ENCODE data around the gene TRPM5. TPM values are rescaled to one million over a fixed set of nuclear protein-coding genes. Genes with fewer than 3 reads are reported as not detected.
A peak's percentile ranks its signal among the peaks of the same experiment; 100 is the strongest.

The TRPM5 gene
- total RNA-seq, 2 donors from 2014 or later: 1.3 to 1.9 TPM

DNA sequence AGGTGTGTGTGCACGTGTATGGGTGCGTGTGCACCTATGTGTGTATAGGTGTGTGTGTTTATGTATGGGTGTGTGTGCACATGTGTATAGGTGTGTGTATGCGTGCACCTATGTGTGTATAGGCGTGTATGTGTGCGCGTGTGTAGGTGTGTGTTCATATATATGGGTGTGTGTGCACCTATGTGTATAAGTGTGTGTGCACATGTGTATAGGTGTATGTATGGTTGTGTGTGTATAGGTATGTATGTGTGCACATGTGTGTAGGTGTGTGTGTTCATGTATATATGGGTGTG is 27.4 kb upstream of the TRPM5 start:
- intact Hi-C loops (cut with DNase I): no loop called here
- Histone ChIP-seq H3K9me3 (no peaks in the 10 kb centered on the region), H3K27me3 (no peaks in the 10 kb centered on the region), H3K4me1 (no peaks in the 10 kb centered on the region), H3K9ac (ENCODE audit: low read depth in 2 of 2, low read length in 2 of 2) (no peak overlapping the region), H3K36me3 (no peaks in the 10 kb centered on the region), H3K27ac (no peak overlapping the region), H3K4me3 (no peak overlapping the region)
- no peak for TF ChIP-seq CTCF (IDR thresholded peaks at IDR 0.05)
- DNase-seq: no peak

DNA sequence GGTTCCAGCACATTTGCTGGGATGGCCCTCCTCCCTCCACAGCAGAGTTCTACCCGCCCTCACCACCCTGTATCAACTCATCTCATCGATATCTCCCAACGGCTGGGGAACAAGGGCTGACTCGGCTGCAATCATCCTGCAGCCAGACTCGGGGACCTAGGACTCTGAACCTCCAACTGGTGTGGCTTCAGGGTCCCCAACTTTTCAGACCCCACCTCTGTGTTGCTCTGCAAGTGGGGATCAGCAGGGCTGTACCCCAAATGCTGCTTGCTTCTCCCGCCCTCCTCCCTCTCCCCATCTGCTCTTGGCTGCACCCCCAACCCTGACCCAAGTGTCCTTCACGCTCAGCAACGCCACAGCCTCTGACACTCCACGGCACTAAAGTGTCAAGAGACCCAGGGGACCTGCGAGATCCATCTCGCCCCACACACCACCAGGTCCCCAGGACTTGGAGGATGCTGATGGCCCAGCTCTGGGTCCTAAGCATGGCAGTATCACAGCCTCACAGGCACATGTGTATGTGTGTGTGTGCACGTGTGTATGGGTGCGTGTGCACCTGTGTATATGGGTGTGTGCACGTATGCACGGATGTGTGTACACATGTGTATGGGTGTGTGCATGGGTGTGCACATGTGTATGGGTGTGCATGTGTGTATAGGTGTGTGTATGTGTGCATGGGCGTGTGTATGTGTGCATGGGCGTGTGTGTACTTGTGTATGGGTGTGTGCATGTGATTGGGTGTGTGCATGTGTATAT is 26.9 kb upstream of the TRPM5 start:
- no peaks in the 10 kb centered on the region for H3K9me3 ChIP-seq
- H3K4me3 ChIP-seq: no peak overlapping the region
- no peaks in the 10 kb centered on the region for H3K27me3 ChIP-seq
- H3K27ac ChIP-seq: no peak overlapping the region
- intact Hi-C loops (cut with DNase I): no loop called here
- H3K36me3 ChIP-seq: no peaks in the 10 kb centered on the region
- H3K9ac ChIP-seq (ENCODE audit: low read depth in 2 of 2, low read length in 2 of 2): no peak overlapping the region
- no peak for DNase-seq
- TF ChIP-seq CTCF (IDR thresholded peaks at IDR 0.05): no peak
- no peaks in the 10 kb centered on the region for H3K4me1 ChIP-seq

- no peak for DNase-seq
- H3K27ac ChIP-seq: no peak overlapping the region
- H3K9ac ChIP-seq (ENCODE audit: low read depth in 2 of 2, low read length in 2 of 2): no peak overlapping the region
- H3K36me3 ChIP-seq: no peaks in the 10 kb centered on the region
- TF ChIP-seq CTCF (IDR thresholded peaks at IDR 0.05): no peak
- no peaks in the 10 kb centered on the region for H3K9me3 ChIP-seq
- H3K27me3 ChIP-seq: no peaks in the 10 kb centered on the region
- intact Hi-C loops (cut with DNase I): no loop called here
- no peaks in the 10 kb centered on the region for H3K4me1 ChIP-seq
- H3K4me3 ChIP-seq: no peak overlapping the region
Measured at GRCh38 chr11:2470495-2470894, 26.2 kb upstream of the TRPM5 start.

- Histone ChIP-seq H3K36me3 (no peaks in the 10 kb centered on the region), H3K9me3 (no peaks in the 10 kb centered on the region), H3K27me3 (no peaks in the 10 kb centered on the region), H3K4me3 (no peak overlapping the region), H3K4me1 (peaks cover 3% of the 10 kb centered on the region), H3K27ac (no peak overlapping the region), H3K9ac (ENCODE audit: low read depth in 2 of 2, low read length in 2 of 2) (no peak overlapping the region)
- TF ChIP-seq CTCF (IDR thresholded peaks at IDR 0.05): no peak
- peak; percentile 12 for DNase-seq
- intact Hi-C loops (cut with DNase I): no loop called here
Measured at GRCh38 chr11:2468363-2469235, 24.3 kb upstream of the TRPM5 start.

DNA sequence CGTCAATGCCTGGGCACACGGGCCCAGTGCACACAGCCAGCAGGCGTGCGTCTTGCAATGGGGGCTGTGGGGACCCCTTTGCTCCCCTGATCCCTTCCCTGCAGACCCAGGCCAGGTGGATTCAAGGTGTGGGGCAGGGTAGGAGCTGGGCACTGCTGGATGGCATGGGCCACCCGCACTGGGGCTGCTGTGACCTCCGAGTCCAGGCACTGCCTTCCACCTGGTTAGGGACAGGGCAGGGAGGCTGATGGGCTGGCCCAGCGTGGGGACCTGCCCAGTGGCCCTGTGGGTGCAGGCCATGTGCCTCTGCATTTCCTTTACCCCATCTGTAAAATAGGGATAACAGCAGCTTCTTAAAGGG is 23.4 kb upstream of the TRPM5 start:
- no peak for DNase-seq
- no peak overlapping the region for H3K27ac ChIP-seq
- intact Hi-C loops (cut with DNase I): no loop called here
- peak overlapping the region in 1 of 2 donors; percentile 19 for H3K9ac ChIP-seq (ENCODE audit: low read depth in 2 of 2, low read length in 2 of 2)
- no peak overlapping the region for H3K4me3 ChIP-seq
- TF ChIP-seq CTCF (IDR thresholded peaks at IDR 0.05): no peak
- no peaks in the 10 kb centered on the region for H3K27me3 ChIP-seq
- peaks cover 10% of the 10 kb centered on the region for H3K4me1 ChIP-seq
- no peaks in the 10 kb centered on the region for H3K9me3 ChIP-seq
- no peaks in the 10 kb centered on the region for H3K36me3 ChIP-seq

All from colonic mucosa (tissue), 4 donors.